Parathyroid adenoma (tissue), 2 donors: ENCODE data around the gene GPRASP1.

Source experiments
- H2AFZ ChIP-seq: fragments of 300-600 bp; sonication (generic); one replicate; pipeline ENCODE4 v1.7.0; 2017; ENCODE audit warnings: antibody characterized with exemption, mild to moderate bottlenecking
- H3K27ac ChIP-seq: fragments of 300-600 bp; sonication (generic); one replicate; pipeline ENCODE4 v1.7.0; 2017
- H3K27me3 ChIP-seq: fragments of 300-600 bp; sonication (generic); one replicate; pipeline ENCODE4 v1.7.0; 2017; ENCODE audit warnings: low read length; ENCODE audit not compliant: control insufficient read depth, insufficient read depth
- H3K36me3 ChIP-seq: fragments of 300-600 bp; sonication (generic); one replicate; pipeline ENCODE4 v1.7.0; 2017; ENCODE audit warnings: low read length; ENCODE audit not compliant: control insufficient read depth, insufficient read depth
- H3K4me1 ChIP-seq: fragments of 300-600 bp; sonication (generic); one replicate; pipeline ENCODE4 v1.7.0; 2017; ENCODE audit warnings: control low read depth
- H3K4me2 ChIP-seq: fragments of 300-600 bp; sonication (generic); one replicate; pipeline ENCODE4 v1.7.0; 2017; ENCODE audit warnings: low read length
- H3K4me3 ChIP-seq: fragments of 300-600 bp; sonication (generic); one replicate; pipeline ENCODE4 v1.7.0; 2017; ENCODE audit warnings: low read depth, low read length
- H3K79me2 ChIP-seq: fragments of 300-600 bp; sonication (generic); one replicate; pipeline ENCODE4 v1.7.0; 2017; ENCODE audit warnings: control low read depth
- H3K9ac ChIP-seq: fragments of 300-600 bp; sonication (generic); one replicate; pipeline ENCODE4 v1.7.0; 2017; ENCODE audit warnings: mild to moderate bottlenecking
- H3K9me3 ChIP-seq: fragments of 300-600 bp; sonication (generic); one replicate; pipeline ENCODE4 v1.7.0; 2017; ENCODE audit warnings: low read length; ENCODE audit not compliant: control insufficient read depth
- CTCF ChIP-seq: fragments of 300-600 bp; sonication (generic); IDR thresholded peaks from one replicate; pipeline ENCODE4 v1.7.0; 2017; ENCODE audit warnings: antibody characterized with exemption, mild to moderate bottlenecking
- donor health status: primary hyperparathyroidism.

Gene GPRASP1

GRCh38 chrX:102697494-102697893, 46.2 kb downstream of the GPRASP1 start:
- H3K79me2 ChIP-seq, result no peaks in the 10 kb centered on the region
- H3K9ac ChIP-seq, result no peak overlapping the region
- no peak overlapping the region for H3K4me3 ChIP-seq
- no peak overlapping the region for H2AFZ ChIP-seq
- TF ChIP-seq CTCF, result no peak
- H3K27me3 ChIP-seq, result no peaks in the 10 kb centered on the region
- H3K27ac ChIP-seq, result no peak overlapping the region
- no peaks in the 10 kb centered on the region for H3K9me3 ChIP-seq
- H3K4me2 ChIP-seq, result no peak overlapping the region
- no peaks in the 10 kb centered on the region for H3K36me3 ChIP-seq
- no peaks in the 10 kb centered on the region for H3K4me1 ChIP-seq
